ENCODE data around the gene VWA2. TPM values are rescaled to one million over a fixed set of nuclear protein-coding genes. Genes with fewer than 3 reads are reported as not detected.

The VWA2 gene
- total RNA-seq, 4 donors from 2014 or later, result 0.20 TPM; not detected in 3

DNA sequence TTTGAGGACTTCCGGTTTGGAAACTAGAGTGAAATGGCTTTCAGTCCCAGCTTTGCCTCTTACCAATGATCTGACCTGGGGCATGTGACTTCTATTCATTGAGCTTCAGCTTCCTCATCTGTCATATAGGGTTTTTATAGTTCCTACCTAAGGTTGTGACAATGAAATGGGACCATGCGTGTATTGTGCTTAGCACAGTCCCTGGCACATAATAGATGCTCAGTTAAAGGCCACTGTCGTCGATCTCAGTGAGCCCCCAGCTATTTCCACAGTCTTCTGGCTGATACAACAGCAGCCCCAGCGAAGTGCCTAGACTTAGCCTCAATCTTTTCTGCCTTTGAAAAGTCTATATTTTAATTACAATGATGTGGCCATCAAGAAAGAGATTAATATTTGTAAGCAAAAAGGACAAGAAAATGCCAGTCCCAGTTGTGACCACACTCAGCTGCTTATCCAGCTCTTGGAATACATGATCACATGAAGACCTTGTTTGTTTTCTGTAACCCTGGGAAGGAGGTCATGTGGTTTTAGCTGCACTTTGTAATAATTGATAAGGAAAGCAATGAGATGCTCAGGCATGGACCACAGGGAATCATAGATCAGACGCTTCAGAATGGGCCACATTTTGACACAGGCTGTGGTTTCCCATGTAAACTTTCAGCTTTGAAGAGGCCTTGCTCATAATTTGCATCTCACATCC, 44.6 kb downstream of the VWA2 start:
- Histone ChIP-seq H3K27me3 (no peaks in the 10 kb centered on the region), H3K36me3 (no peaks in the 10 kb centered on the region), H3K27ac (no peak overlapping the region), H3K4me3 (no peak overlapping the region), H3K4me1 (no peaks in the 10 kb centered on the region), H3K9me3 (no peaks in the 10 kb centered on the region)
- no peak for ATAC-seq
- in situ Hi-C loops (cut with MboI; ENCODE audit: low sequenced_read_pairs in 4 of 4) (no loop called here), intact Hi-C loops (cut with DNase I; ENCODE audit: low total_unique reads) (no loop called here)
- TF ChIP-seq, protein P1, sequence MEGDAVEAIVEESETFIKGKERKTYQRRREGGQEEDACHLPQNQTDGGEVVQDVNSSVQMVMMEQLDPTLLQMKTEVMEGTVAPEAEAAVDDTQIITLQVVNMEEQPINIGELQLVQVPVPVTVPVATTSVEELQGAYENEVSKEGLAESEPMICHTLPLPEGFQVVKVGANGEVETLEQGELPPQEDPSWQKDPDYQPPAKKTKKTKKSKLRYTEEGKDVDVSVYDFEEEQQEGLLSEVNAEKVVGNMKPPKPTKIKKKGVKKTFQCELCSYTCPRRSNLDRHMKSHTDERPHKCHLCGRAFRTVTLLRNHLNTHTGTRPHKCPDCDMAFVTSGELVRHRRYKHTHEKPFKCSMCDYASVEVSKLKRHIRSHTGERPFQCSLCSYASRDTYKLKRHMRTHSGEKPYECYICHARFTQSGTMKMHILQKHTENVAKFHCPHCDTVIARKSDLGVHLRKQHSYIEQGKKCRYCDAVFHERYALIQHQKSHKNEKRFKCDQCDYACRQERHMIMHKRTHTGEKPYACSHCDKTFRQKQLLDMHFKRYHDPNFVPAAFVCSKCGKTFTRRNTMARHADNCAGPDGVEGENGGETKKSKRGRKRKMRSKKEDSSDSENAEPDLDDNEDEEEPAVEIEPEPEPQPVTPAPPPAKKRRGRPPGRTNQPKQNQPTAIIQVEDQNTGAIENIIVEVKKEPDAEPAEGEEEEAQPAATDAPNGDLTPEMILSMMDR (IDR thresholded peaks at IDR 0.05 in 4 of 5, conservative IDR thresholded peaks at IDR 0.05 in 1 of 5), result no peak
- no peak for TF ChIP-seq POLR2A (IDR thresholded peaks at IDR 0.05)
- DNase-seq, result no peak

DNA sequence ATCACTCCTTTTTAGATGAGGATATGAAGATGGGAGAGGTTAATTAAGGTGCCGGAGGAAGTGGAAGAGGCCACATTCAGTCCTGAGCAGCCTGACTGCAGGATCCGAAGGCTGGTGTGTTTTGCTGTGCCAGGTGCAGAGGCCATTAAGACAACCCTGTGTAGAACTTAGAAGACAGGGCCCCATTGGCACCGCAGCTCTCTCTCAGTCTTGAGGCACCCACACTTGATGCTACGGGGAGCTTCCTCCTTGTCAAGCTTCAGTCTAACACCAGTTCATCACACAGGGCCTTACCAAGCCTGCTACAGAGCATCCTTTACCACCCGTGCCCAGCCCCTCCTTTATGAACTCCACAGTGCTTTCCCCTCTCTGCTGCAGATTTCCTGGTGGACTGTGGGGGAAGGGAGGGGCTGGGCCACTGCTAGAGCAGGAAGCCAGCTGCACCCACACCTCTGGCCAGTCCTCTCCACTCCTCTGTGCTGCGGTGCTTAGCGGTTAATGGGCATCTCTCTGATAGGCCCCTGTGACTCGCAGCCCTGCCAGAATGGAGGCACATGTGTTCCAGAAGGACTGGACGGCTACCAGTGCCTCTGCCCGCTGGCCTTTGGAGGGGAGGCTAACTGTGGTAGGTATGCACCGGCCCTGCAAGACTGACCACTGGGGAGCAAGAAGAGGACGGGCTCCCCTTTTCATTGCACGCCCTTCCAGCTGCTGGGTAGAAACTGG, 45.5 kb downstream of the VWA2 start:
- in situ Hi-C loops (cut with MboI; ENCODE audit: low sequenced_read_pairs in 4 of 4), result no loop called here
- DNase-seq (no peak), ATAC-seq (no peak)
- Histone ChIP-seq H3K36me3 (no peaks in the 10 kb centered on the region), H3K4me1 (no peaks in the 10 kb centered on the region), H3K27me3 (no peaks in the 10 kb centered on the region), H3K27ac (no peak overlapping the region), H3K4me3 (no peak overlapping the region), H3K9me3 (no peaks in the 10 kb centered on the region)
- intact Hi-C loops (cut with DNase I; ENCODE audit: low total_unique reads), result no loop called here
- no peak for TF ChIP-seq POLR2A (IDR thresholded peaks at IDR 0.05)
- TF ChIP-seq, protein P1 (IDR thresholded peaks at IDR 0.05 in 4 of 5, conservative IDR thresholded peaks at IDR 0.05 in 1 of 5), result no peak

DNA sequence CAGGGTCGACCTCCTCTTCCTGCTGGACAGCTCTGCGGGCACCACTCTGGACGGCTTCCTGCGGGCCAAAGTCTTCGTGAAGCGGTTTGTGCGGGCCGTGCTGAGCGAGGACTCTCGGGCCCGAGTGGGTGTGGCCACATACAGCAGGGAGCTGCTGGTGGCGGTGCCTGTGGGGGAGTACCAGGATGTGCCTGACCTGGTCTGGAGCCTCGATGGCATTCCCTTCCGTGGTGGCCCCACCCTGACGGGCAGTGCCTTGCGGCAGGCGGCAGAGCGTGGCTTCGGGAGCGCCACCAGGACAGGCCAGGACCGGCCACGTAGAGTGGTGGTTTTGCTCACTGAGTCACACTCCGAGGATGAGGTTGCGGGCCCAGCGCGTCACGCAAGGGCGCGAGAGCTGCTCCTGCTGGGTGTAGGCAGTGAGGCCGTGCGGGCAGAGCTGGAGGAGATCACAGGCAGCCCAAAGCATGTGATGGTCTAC, 46.9 kb downstream of the VWA2 start:
- in situ Hi-C loops (cut with MboI; ENCODE audit: low sequenced_read_pairs in 4 of 4), result no loop called here
- no peak for DNase-seq

DNA sequence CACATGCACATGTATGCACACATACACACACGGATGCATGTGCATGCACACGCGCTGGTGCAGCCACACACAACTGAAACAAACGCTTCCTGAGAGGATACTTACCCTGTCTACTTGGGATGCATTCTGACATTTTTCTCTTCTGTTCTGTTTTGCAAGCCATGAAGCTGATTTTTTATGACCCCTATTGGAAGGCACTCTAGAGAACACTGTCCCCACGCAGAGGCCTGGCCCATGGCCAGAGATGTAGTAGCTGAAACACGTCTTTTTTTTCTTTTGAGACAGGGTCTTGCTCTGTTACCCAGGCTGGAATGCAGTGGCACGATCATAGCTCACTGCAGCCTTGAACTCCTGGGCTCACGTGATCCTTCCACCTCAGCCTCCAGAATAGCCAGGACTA, 47.9 kb downstream of the VWA2 start:
- no peaks in the 10 kb centered on the region for H3K4me1 ChIP-seq
- H3K27me3 ChIP-seq, result no peaks in the 10 kb centered on the region
- no peak overlapping the region for H3K4me3 ChIP-seq
- no peak overlapping the region for H3K27ac ChIP-seq
- in situ Hi-C loops (cut with MboI; ENCODE audit: low sequenced_read_pairs in 4 of 4), result no loop called here
- H3K36me3 ChIP-seq, result no peaks in the 10 kb centered on the region
- TF ChIP-seq, protein P1 (IDR thresholded peaks at IDR 0.05 in 4 of 5, conservative IDR thresholded peaks at IDR 0.05 in 1 of 5), result no peak
- no peak for TF ChIP-seq POLR2A (IDR thresholded peaks at IDR 0.05)
- DNase-seq (no peak), ATAC-seq (no peak)
- intact Hi-C loops (cut with DNase I; ENCODE audit: low total_unique reads), result no loop called here
- H3K9me3 ChIP-seq, result no peaks in the 10 kb centered on the region

More for the DNA sequence above, 46.9 kb downstream of the VWA2 start:
- no peak overlapping the region for H3K4me3 ChIP-seq
- ATAC-seq, result no peak
- no peaks in the 10 kb centered on the region for H3K27me3 ChIP-seq
- H3K4me1 ChIP-seq, result no peaks in the 10 kb centered on the region
- no peaks in the 10 kb centered on the region for H3K36me3 ChIP-seq
- H3K9me3 ChIP-seq, result no peaks in the 10 kb centered on the region
- intact Hi-C loops (cut with DNase I; ENCODE audit: low total_unique reads), result no loop called here
- no peak overlapping the region for H3K27ac ChIP-seq
- no peak for TF ChIP-seq POLR2A (IDR thresholded peaks at IDR 0.05)
- TF ChIP-seq, protein P1 (IDR thresholded peaks at IDR 0.05 in 4 of 5, conservative IDR thresholded peaks at IDR 0.05 in 1 of 5), result no peak
